Measurements from ENCODE around the gene WWOX.

WWOX gene

GRCh38 chr16:78759596-78759995 is 660.1 kb downstream of the WWOX start:
- no peak for TF ChIP-seq POLR2AphosphoS5 (IDR thresholded peaks at IDR 0.05; ENCODE audit: low read depth, low read length)
- no peak for TF ChIP-seq FOXP2 (optimal IDR thresholded peaks at IDR 0.05; ENCODE audit: borderline replicate concordance, extremely low read depth, extremely low read length, insufficient read depth)
- no peak for TF ChIP-seq REST (IDR thresholded peaks at IDR 0.05; ENCODE audit: insufficient read depth in 1 of 2, low read depth in 2 of 2, low read length in 2 of 2)
- TF ChIP-seq TAF1 (IDR thresholded peaks at IDR 0.05; ENCODE audit: borderline replicate concordance, insufficient read depth, low read length), result no peak
- TF ChIP-seq SIN3A (IDR thresholded peaks at IDR 0.05; ENCODE audit: borderline replicate concordance, insufficient read depth, low read length), result no peak

GRCh38 chr16:78760611-78761010 is 661.2 kb downstream of the WWOX start:
- no peak for TF ChIP-seq REST (IDR thresholded peaks at IDR 0.05; ENCODE audit: insufficient read depth in 1 of 2, low read depth in 2 of 2, low read length in 2 of 2)
- no peak for TF ChIP-seq POLR2AphosphoS5 (IDR thresholded peaks at IDR 0.05; ENCODE audit: low read depth, low read length)
- TF ChIP-seq TAF1 (IDR thresholded peaks at IDR 0.05; ENCODE audit: borderline replicate concordance, insufficient read depth, low read length), result no peak
- TF ChIP-seq FOXP2 (optimal IDR thresholded peaks at IDR 0.05; ENCODE audit: borderline replicate concordance, extremely low read depth, extremely low read length, insufficient read depth), result no peak
- TF ChIP-seq SIN3A (IDR thresholded peaks at IDR 0.05; ENCODE audit: borderline replicate concordance, insufficient read depth, low read length), result no peak

GRCh38 chr16:78761427-78761826 is 662.0 kb downstream of the WWOX start:
- TF ChIP-seq POLR2AphosphoS5 (IDR thresholded peaks at IDR 0.05; ENCODE audit: low read depth, low read length) (no peak), FOXP2 (optimal IDR thresholded peaks at IDR 0.05; ENCODE audit: borderline replicate concordance, extremely low read depth, extremely low read length, insufficient read depth) (no peak), TAF1 (IDR thresholded peaks at IDR 0.05; ENCODE audit: borderline replicate concordance, insufficient read depth, low read length) (no peak), SIN3A (IDR thresholded peaks at IDR 0.05; ENCODE audit: borderline replicate concordance, insufficient read depth, low read length) (no peak), REST (IDR thresholded peaks at IDR 0.05; ENCODE audit: insufficient read depth in 1 of 2, low read depth in 2 of 2, low read length in 2 of 2) (no peak)

- TF ChIP-seq TAF1 (IDR thresholded peaks at IDR 0.05; ENCODE audit: borderline replicate concordance, insufficient read depth, low read length) (no peak), REST (IDR thresholded peaks at IDR 0.05; ENCODE audit: insufficient read depth in 1 of 2, low read depth in 2 of 2, low read length in 2 of 2) (no peak), POLR2AphosphoS5 (IDR thresholded peaks at IDR 0.05; ENCODE audit: low read depth, low read length) (no peak), FOXP2 (optimal IDR thresholded peaks at IDR 0.05; ENCODE audit: borderline replicate concordance, extremely low read depth, extremely low read length, insufficient read depth) (no peak), SIN3A (IDR thresholded peaks at IDR 0.05; ENCODE audit: borderline replicate concordance, insufficient read depth, low read length) (no peak)
Observed at GRCh38 chr16:78762222-78762621, 662.8 kb downstream of the WWOX start.
